Fibroblast of skin of right quadriceps (primary cell): ENCODE data around the gene CYP46A1.
"Not testable (repeated sequence)": the region's sequence is repeated elsewhere in the genome, so short reads cannot be mapped to it uniquely, and the experiment has no call there.

Experiments used
- DNase-seq: peaks from one replicate; pipeline ENCODE4 v3.0.0-alpha.2; 2013

Gene CYP46A1

DNA sequence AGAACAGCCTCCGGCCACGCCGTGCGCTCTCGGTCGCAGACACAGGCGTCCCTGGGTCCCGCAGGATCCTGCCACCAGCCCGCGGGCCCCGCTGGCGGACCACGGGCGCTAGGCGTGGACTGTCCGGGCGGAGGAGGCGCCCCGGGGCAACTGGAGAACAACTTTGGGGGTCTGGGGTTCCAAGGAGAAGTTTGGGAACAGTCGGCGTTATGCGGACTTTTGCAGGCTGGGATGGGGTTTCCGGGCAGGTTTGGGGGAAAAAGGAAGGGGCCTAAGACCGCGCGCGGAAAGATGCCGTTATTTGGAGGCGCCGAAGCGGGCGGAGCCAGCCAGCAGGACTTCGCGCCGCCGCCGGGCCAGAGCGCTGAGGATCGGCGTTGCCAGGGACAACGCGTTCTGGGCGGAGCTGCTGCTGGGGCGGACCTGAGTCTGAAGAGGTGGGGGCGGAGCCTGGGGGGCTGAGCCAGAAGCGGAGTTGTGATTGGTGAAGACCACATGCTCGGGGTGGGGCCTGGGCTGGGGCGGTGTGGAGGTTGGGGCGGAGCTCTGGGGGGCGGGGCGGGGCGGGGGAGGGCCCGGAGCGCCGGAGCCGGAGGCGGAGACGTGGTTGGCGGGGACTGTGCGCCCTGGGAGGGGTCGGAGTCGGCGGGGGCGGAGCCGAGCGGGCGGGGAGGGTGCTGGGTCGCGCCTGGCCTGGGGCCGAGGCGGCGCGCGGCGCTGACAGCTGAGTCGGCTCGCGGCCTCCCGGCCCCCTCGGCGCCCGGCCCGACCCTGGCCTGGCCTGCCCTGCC lies at the start of gene CYP46A1:
CYP46A1 (plus strand) TSS at position 680 of the 791 bp plus-strand sequence. CDS start 120 bp downstream, outside the sequence.
- peak; percentile 99 for DNase-seq

- no peak for DNase-seq
Measured at GRCh38 chr14:99634443-99634842, 49.7 kb upstream of the CYP46A1 start.

GRCh38 chr14:99635116-99635515 lies 49.0 kb upstream of the CYP46A1 start:
- DNase-seq = no peak

GRCh38 chr14:99636487-99636886 lies 47.6 kb upstream of the CYP46A1 start:
- DNase-seq = no peak

GRCh38 chr14:99637624-99638023 lies 46.5 kb upstream of the CYP46A1 start:
- DNase-seq = no peak

- not testable (repeated sequence) for DNase-seq
Measured at GRCh38 chr14:99642771-99643170, 41.3 kb upstream of the CYP46A1 start.

DNA sequence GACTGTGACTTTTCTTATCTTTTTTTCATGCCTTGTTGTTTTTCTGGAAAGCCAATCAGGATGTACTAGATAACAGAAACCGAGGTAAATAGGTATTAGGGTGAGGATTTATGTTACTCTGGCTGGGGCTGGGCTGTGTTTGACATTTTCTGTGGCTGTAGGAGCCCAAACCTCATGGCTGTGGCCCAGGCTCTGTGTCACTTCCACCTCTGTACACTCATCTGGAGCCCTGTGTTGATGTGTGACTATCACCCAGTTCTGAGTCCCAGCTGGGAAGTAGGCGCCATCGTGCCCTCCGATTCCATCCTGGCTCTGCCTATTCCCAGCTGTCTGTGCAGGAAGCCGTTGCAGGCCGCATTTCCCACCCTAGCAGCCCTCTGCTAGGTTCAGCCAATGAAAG lies 40.8 kb upstream of the CYP46A1 start:
- DNase-seq = no peak

DNA sequence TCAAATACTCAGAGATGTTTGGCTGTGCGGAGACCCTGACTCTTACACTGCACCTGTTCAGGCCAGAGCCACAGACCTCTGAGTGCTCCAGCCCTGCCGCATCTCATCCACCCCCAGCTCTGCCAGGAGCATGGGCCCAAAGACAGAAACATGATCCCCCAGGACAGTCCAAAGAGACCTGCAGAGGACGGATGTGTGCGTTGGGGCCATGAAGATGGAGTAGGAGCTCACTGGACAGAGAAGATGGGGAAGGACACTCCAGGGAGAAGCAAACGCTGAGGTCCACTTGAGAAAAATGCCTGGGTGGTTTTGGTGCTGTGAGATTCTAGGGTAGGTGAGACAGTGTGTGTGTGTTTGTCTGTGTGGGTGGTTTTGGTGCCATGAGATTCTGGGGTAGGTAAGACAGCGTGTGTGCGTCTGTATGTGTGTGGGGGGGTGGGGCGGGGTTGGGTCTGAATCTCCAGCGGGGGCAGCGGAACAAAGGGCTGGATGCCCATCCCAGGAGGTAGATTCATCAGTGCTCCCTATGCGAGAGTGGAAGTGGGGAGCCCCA lies 40.0 kb upstream of the CYP46A1 start:
- DNase-seq = no peak

GRCh38 chr14:99644723-99645544 lies 39.2 kb upstream of the CYP46A1 start, which contains the start of gene HHIPL1:
HHIPL1 (plus strand) TSS chr14:99645129; CDS start chr14:99645208, 79 bp downstream.
- DNase-seq = no peak

DNA sequence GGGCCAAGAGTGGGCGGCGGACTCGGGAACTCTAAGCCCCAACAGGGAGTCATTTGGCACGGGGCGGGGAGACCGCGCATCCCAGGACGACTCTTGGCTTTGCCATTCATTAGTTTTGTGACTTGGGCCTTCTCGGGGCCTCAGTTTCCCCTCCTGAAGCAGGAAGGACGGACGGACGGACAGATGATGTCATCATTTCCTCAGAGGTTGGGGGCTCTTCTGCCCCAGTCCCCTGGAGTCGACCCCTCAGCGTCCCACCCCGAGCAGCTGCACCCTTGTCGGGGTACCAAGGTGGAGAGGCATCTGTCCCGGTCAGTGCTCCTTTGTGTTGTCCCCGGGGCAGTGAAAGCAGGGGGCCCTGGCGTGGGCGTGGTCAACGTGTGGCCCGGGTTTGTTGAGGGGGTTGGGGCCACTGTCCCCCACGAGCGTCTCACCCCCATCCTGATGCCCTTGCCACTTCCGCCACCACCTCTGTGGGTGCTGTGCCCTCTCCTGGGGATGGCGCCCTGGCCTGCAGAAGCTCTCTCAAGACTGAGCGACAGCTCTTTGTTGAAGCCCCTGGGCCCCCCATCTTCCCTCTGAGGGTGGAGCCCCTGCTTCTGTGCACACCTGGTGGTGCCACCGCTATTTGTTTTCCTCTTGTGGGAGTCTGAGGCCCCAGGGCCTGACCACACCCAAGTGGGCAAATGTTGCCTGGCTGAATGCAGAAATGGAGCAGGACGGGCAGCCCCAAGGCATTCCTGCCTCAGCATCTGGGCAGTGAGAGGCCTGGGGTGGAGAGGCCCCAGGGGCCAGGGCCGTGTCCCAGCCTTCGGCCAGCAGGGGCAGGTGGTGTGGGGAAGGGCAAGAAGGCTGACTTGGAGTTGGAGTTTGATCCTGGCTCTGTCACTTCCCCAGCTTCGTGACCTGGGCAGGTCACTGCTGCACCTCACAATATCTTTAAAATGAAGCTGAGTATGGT lies 38.3 kb upstream of the CYP46A1 start:
- no peak for DNase-seq

DNA sequence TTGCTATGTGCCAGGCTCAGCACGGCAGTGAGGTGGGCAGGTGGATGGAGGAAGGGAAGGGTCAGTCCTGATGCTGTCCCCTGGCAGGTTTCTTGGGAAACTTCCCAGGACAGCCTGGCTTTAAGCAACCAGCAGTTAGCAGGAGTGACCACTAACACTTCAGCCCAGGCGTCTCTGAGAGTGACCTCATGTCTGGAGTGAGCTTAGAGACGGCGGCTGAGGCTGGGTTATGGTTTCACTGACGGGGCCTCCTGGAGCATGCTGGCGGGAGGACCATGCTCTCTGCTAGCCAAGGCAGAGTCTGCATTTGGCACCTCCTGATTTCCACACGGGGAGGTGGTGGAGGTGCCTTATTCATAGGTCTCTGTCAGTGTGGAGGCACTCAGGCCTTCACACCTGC lies 36.7 kb upstream of the CYP46A1 start:
- DNase-seq = no peak

- no peak for DNase-seq
Measured at GRCh38 chr14:99648027-99648784, 35.9 kb upstream of the CYP46A1 start.

DNA sequence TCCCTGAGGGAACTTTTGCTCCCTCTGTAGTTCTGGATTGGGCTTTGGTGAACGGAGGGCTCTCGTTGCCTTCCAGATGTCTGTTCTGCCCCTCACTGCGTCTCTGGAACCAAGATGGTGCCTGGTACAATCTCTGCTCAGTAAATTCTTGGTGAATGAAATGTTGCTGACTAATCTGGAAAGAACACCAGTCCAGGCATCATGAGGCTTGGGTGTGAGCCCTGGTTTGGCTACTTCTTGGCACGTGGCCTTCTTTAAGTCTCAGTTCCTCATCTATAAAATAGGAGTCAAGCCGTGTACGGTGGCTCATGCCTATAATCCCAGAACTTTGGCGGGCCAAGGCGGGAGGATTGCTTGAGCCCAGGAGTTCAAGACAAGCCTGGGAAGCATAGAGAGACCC lies 34.9 kb upstream of the CYP46A1 start:
- peak; percentile 66 for DNase-seq

GRCh38 chr14:99649643-99650042 lies 34.5 kb upstream of the CYP46A1 start:
- DNase-seq = no peak

GRCh38 chr14:99650189-99650588 lies 33.9 kb upstream of the CYP46A1 start:
- DNase-seq = no peak

GRCh38 chr14:99651953-99652746 lies 31.9 kb upstream of the CYP46A1 start:
- DNase-seq = no peak

DNA sequence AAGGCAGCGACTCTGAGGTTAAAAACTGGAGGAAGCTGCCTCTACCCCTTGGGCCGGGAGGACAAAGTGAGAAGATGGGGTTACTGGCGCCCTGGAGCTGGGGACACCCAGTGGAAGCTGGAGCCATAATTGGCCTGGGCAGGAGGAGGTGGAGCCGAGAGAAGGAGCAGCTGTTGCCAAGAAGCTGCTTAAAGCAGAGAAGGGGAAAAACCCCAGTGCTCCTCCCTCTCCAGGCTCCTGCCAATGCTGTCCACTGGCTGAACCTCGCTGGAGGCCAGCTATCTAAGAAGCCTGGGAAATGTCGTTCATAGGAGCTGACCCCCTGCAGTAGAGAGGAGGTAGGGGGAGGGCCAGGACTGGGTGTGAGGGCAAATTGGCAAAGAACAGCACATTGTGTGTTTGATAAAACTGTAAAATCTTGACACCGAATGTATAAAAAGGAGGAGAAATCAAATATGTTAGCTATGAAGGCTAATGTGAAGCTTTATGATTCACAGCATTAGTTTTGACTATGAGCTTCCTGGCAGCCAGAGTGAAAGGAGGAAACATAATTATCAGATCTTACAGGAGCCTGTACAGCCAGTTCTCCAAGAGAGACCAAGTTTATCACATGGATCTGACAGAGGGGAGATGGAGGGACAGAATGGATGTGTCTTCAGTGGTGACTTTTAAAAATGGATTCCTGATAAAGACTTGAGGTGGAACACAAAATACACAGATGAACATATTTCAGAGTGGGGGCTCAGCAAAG lies 29.7 kb upstream of the CYP46A1 start:
- peak; percentile 59 for DNase-seq

- peak; percentile 22 for DNase-seq
Measured at GRCh38 chr14:99655521-99655920, 28.6 kb upstream of the CYP46A1 start.

DNA sequence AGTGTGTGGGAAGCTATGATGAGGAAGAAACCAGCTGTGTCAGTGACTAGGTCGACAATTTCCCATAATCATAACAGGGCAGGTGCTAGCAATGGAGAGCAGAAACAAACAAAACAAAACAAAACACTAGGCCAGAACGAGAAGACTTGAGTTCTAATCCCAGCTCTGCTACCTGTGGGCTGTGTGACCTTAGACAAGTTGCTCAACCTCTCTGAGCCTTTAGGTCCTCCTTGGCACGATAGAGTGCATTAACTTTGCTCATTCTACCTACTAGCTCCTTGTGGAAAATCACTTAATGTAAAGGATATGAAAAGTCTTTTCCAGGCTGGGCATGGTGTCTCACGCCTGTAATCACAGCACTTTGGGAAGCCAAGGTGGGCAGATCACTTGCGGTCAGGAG lies 27.9 kb upstream of the CYP46A1 start:
- DNase-seq = no peak

DNA sequence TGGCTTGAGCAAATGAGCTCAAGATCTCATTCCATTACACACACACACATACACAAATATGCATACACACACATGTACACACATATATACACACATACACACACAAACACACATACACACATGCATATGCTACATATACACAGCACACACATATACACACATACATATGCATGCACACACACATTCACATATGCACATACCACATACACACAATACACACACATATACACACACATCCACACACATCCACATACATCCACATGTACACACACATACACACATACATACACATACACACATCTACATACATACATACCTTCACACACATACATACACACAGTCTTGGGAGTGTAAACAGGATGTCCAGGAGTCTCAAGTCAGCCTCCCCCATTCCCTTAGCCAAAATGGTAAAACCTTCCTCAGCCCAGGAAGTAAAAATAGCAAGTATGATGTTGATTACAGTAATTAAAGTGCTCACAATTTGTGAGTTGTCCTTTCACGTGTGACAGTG lies 26.4 kb upstream of the CYP46A1 start:
- no peak for DNase-seq
